ENCODE measurements around the gene MEGF6.

Gene MEGF6

GRCh38 chr1:3462356-3463012 is 148.8 kb downstream of the MEGF6 start:
- DNase-seq (ENCODE audit: extremely low spot score) = no peak
- TF ChIP-seq, protein P1, sequence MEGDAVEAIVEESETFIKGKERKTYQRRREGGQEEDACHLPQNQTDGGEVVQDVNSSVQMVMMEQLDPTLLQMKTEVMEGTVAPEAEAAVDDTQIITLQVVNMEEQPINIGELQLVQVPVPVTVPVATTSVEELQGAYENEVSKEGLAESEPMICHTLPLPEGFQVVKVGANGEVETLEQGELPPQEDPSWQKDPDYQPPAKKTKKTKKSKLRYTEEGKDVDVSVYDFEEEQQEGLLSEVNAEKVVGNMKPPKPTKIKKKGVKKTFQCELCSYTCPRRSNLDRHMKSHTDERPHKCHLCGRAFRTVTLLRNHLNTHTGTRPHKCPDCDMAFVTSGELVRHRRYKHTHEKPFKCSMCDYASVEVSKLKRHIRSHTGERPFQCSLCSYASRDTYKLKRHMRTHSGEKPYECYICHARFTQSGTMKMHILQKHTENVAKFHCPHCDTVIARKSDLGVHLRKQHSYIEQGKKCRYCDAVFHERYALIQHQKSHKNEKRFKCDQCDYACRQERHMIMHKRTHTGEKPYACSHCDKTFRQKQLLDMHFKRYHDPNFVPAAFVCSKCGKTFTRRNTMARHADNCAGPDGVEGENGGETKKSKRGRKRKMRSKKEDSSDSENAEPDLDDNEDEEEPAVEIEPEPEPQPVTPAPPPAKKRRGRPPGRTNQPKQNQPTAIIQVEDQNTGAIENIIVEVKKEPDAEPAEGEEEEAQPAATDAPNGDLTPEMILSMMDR (IDR thresholded peaks at IDR 0.05; ENCODE audit: control extremely low read depth, extremely low read depth, low read depth, missing control alignments) = no peak
- ChIA-PET POLR2A (no interaction called here), CTCF (interaction anchor here (3.0 kb wide), 1 partner anchor 10 kb away, joined by 19 read pairs; no protein-coding TSS in a partner anchor)

- no peak for DNase-seq (ENCODE audit: extremely low spot score)
- CTCF ChIA-PET = interaction anchor here (3.0 kb wide), 1 partner anchor 9 kb away, joined by 19 read pairs; no protein-coding TSS in a partner anchor
- TF ChIP-seq, protein P1 (IDR thresholded peaks at IDR 0.05; ENCODE audit: control extremely low read depth, extremely low read depth, low read depth, missing control alignments) = no peak
- POLR2A ChIA-PET = no interaction called here
These were observed 149.4 kb downstream of the MEGF6 start for GRCh38 chr1:3461934-3462275.

GRCh38 chr1:3461238-3461933 is 149.9 kb downstream of the MEGF6 start:
- TF ChIP-seq, protein P1 (IDR thresholded peaks at IDR 0.05; ENCODE audit: control extremely low read depth, extremely low read depth, low read depth, missing control alignments) = no peak
- no peak for DNase-seq (ENCODE audit: extremely low spot score)
- CTCF ChIA-PET = interaction anchor here (3.0 kb wide), 1 partner anchor 8 kb away, joined by 19 read pairs; no protein-coding TSS in a partner anchor
- POLR2A ChIA-PET = no interaction called here

GRCh38 chr1:3460672-3461131 is 150.6 kb downstream of the MEGF6 start:
- TF ChIP-seq, protein P1 (IDR thresholded peaks at IDR 0.05; ENCODE audit: control extremely low read depth, extremely low read depth, low read depth, missing control alignments) = no peak
- POLR2A ChIA-PET = no interaction called here
- no peak for DNase-seq (ENCODE audit: extremely low spot score)
- CTCF ChIA-PET = interaction anchor here (3.0 kb wide), 1 partner anchor 8 kb away, joined by 19 read pairs; no protein-coding TSS in a partner anchor

DNA sequence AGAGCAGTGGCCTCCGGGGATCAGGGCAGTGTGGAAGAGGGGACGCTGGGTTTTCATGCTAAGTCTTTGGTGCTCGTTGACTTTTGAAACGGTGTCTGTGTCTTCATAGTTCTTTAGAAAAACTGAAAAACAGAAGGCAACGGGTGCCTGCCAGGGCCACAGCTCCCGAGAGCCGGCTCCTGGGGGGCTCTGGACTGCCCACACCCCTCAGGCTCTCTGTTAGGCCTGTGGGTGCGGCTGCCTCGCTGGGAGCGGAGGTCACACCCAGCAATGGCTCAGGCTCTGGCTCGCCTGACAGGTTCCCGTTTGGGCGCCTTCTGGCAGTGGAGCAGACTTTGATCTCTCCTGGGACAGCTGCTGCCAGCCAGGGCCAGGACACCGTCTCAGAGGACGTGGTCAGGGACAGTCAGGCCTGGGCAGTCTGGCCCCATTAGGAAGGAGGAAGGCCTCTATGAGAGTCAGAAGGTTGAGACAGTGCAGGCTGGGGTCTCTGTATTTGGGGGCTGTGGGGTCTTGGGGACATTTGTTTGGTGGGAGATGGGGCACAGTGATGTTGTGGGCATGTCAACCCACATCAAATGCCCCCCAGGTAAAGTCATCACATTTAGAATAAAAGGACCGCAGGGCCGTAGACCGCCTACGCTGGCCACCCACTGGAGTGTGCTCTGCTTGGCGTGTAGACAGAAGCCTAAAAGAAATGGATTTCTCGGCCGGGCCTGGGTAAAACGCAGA is 151.2 kb downstream of the MEGF6 start:
- TF ChIP-seq, protein P1 (IDR thresholded peaks at IDR 0.05; ENCODE audit: control extremely low read depth, extremely low read depth, low read depth, missing control alignments) = no peak
- DNase-seq (ENCODE audit: extremely low spot score) = no peak
- ChIA-PET POLR2A (no interaction called here), CTCF (no interaction called here)

- DNase-seq (ENCODE audit: extremely low spot score) = no peak
- ChIA-PET POLR2A (no interaction called here), CTCF (no interaction called here)
- TF ChIP-seq, protein P1 (IDR thresholded peaks at IDR 0.05; ENCODE audit: control extremely low read depth, extremely low read depth, low read depth, missing control alignments) = no peak
These were observed 152.0 kb downstream of the MEGF6 start for GRCh38 chr1:3459051-3459908.
